WERI-Rb-1 (cell line): ENCODE data around the gene ALKBH3.

ENCODE experiments used
- DNase-seq: peaks from one replicate; pipeline ENCODE4 v3.0.0-alpha.2; 2020
- H3K27ac ChIP-seq: fragments of 250-450 bp; sonication (Bioruptor Pico); 2 replicates; pipeline ENCODE4 v1.5.1; 2020; ENCODE audit warnings: mild to moderate bottlenecking, moderate library complexity
- H3K27me3 ChIP-seq: fragments of 250-450 bp; sonication (Bioruptor Pico); 2 replicates; pipeline ENCODE4 v1.5.1; 2021; ENCODE audit warnings: mild to moderate bottlenecking, low read depth, moderate library complexity; ENCODE audit not compliant: insufficient read depth, severe bottlenecking
- H3K36me3 ChIP-seq: fragments of 250-450 bp; sonication (Bioruptor Pico); 2 replicates; pipeline ENCODE4 v1.5.1; 2020; ENCODE audit warnings: mild to moderate bottlenecking, moderate library complexity
- H3K4me3 ChIP-seq: 2 replicates; pipeline ENCODE4 v1.5.1; 2011; ENCODE audit warnings: low read depth, mild to moderate bottlenecking, control low read depth, low read length
- H3K9me3 ChIP-seq: fragments of 250-450 bp; sonication (Bioruptor Pico); 2 replicates; pipeline ENCODE4 v1.5.1; 2021; ENCODE audit warnings: mild to moderate bottlenecking, moderate library complexity; ENCODE audit not compliant: severe bottlenecking
- CTCF ChIP-seq: IDR thresholded peaks from 2 replicates; pipeline ENCODE4 v1.5.1; 2011; ENCODE audit warnings: low read depth, mild to moderate bottlenecking, control low read depth, inconsistent platforms, low read length

Gene ALKBH3

GRCh38 chr11:43947815-43948214, 67.2 kb downstream of the ALKBH3 start:
- Histone ChIP-seq H3K27ac (no peak overlapping the region), H3K4me3 (no peak overlapping the region), H3K27me3 (peaks cover 14% of the 10 kb centered on the region), H3K36me3 (no peaks in the 10 kb centered on the region), H3K9me3 (no peaks in the 10 kb centered on the region)
- no peak for DNase-seq
- TF ChIP-seq CTCF: no peak

DNA sequence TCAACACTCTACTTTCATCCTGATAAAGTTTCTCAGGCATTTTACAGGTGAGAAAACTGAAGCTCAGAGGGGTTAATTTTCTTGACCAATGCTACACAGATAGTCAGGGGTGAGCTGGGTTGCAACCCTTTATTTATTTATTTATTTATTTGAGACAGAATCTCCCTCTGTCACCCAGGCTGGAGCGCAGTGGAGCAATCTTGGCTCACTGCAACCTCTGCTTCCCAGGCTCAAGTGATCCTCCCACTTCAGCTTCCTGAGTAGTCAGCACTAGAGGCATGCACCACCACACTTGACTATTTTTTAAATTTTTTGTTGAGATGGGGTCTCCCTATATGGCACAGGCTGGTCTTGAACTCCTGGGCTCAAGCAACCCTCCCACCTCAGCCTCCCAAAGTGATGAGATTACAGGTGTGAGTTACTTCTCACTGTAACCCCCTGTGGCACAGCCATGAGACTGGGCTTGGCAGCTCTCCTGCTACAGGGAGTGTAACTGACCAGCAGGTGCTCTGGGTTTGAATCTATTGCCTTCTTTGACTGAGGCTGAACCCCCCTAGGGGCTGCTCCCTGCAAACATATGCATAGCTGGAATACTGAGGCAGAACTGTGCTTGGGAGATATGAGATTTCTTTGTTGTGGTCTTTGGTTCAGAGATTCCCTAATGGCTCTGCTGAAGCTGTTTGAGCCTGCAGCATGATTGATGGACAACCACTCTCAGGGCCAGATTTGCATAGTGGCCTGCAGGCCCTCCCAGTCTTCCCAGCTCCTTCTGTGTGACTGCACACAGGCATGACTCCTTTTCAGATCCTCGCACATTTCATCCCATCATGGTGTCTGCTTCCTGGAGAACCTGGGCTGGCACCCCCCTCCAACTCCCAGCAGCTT, 68.0 kb downstream of the ALKBH3 start:
- no peak overlapping the region for H3K27ac ChIP-seq
- no peak for TF ChIP-seq CTCF
- DNase-seq: no peak

DNA sequence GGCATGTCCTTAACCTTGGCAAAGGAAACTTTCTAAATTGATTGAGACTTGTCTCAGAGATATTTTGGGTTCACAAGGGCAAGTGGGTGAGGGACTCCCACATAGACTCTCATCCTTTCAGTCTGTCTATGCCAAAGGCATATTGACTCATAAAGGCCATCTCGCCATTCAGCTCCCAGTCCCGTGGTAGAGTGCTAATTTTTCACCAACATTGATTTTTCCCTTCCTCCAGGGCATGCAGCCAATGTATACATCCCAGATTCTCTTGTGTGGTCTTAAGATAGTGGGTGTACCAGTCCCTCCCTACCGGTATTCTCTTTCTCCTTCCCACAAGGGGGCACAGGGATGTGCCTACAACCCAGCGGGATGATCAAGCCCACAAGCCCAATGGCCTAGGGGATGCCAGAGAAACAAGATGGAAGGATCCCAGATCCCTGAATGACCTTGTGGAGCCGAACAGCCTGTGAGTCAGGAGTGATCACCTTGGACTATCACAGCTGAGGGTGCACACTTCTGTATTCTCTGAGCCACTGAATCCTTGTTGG, 69.8 kb downstream of the ALKBH3 start:
- no peaks in the 10 kb centered on the region for H3K27me3 ChIP-seq
- no peak for TF ChIP-seq CTCF
- no peaks in the 10 kb centered on the region for H3K9me3 ChIP-seq
- no peaks in the 10 kb centered on the region for H3K36me3 ChIP-seq
- DNase-seq: no peak
- no peak overlapping the region for H3K4me3 ChIP-seq
- H3K27ac ChIP-seq: no peak overlapping the region

More for the DNA sequence above, 68.0 kb downstream of the ALKBH3 start:
- H3K36me3 ChIP-seq: no peaks in the 10 kb centered on the region
- no peak overlapping the region for H3K4me3 ChIP-seq
- no peaks in the 10 kb centered on the region for H3K9me3 ChIP-seq
- H3K27me3 ChIP-seq: peaks cover 12% of the 10 kb centered on the region

DNA sequence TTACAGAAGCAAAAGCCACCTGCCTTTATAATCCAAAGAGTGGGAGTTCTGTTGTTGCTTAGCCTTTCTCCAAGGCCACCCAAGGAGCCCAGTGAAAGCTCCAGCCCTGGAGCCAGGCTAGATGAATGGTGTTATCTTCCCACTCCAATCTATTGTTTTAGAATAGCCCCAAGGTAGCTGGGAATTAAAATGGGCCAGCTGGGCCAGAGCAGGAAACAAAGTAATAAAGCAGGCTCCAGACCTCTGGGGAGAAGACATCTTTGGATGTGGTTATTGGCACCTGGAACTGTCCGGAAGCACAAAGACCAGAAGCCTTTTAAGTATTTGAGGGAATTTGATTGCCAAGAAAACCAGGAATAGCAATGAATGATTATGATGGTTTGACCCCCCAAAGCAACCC, 70.6 kb downstream of the ALKBH3 start:
- Histone ChIP-seq H3K9me3 (no peaks in the 10 kb centered on the region), H3K36me3 (no peaks in the 10 kb centered on the region), H3K27ac (no peak overlapping the region), H3K27me3 (no peaks in the 10 kb centered on the region), H3K4me3 (no peak overlapping the region)
- no peak for DNase-seq
- no peak for TF ChIP-seq CTCF

- no peaks in the 10 kb centered on the region for H3K27me3 ChIP-seq
- no peaks in the 10 kb centered on the region for H3K9me3 ChIP-seq
- no peaks in the 10 kb centered on the region for H3K36me3 ChIP-seq
- no peak overlapping the region for H3K4me3 ChIP-seq
- TF ChIP-seq CTCF: no peak
- no peak overlapping the region for H3K27ac ChIP-seq
- DNase-seq: no peak
Observed at GRCh38 chr11:43952020-43952400, 71.4 kb downstream of the ALKBH3 start.
